ENCODE measurements around the gene UBE2D1.
A peak's percentile ranks its signal among the peaks of the same experiment; 100 is the strongest.
"Not testable (repeated sequence)": the region's sequence is repeated elsewhere in the genome, so short reads cannot be mapped to it uniquely, and the experiment has no call there.

UBE2D1 gene

DNA sequence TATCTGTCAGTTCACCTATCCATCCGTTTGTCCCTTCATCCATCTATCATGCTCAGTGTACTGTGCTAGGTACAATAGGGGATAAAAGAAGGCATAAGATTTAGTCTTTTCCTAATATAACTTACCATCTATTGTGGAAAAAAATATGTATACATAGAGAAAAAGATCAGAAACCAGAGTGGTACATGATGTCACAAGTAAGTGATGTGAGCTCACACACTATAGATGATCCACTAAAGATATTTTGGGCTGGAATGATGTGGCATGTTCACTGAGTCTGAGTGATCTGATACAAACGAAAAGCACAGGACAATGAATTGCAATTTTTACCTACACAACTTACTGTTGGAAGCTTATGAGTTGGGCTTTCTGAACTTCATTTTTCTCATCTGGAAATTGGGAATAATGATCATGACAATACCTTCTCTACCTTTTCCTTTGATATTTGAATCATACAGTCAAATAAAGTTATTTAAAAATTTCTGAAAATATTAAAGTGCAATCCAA, 47.7 kb downstream of the UBE2D1 start:
- no peak for DNase-seq (ENCODE audit: low read depth, low spot score)

DNA sequence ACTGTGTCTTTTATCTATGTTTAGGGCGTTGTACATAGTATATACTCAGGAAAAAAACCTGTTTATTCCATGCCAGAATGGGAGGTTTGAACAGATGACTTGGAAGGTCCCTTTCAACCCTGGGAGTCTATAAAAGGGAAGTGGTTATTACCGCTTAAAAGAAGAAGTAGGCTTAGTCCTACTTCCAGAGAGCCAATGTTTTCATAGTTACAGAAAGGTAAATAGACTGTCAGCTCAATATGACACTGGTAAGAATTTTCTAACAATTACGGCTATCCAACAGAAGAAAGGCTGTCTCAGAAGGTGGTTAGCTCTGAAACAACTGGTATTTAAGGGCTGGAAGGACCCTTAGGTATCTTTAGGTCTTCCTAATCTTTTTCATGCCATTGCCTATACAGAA, 49.3 kb downstream of the UBE2D1 start:
- DNase-seq (ENCODE audit: low read depth, low spot score): no peak

DNA sequence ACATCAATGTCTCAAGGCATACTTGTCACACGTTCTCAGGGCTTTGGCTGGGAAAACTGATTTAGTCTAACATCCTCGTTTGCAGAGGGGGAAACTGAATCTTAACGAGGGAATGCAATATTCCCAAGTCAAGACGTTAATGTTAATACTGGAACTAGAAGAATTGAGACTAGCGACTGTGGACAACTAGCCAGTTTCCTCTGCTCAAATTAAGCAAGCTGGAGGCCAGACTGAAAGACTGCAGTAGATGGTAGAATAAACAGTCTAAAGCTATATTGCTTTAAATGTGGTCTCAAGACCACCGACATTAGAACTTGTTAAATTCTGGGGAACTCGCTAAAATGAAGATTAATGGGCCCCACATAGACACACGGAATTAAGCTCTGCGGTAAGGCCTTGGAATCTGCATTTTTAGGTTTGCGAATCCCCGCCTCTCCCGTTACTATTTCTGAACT, 49.8 kb downstream of the UBE2D1 start:
- no peak for DNase-seq (ENCODE audit: low read depth, low spot score)

DNA sequence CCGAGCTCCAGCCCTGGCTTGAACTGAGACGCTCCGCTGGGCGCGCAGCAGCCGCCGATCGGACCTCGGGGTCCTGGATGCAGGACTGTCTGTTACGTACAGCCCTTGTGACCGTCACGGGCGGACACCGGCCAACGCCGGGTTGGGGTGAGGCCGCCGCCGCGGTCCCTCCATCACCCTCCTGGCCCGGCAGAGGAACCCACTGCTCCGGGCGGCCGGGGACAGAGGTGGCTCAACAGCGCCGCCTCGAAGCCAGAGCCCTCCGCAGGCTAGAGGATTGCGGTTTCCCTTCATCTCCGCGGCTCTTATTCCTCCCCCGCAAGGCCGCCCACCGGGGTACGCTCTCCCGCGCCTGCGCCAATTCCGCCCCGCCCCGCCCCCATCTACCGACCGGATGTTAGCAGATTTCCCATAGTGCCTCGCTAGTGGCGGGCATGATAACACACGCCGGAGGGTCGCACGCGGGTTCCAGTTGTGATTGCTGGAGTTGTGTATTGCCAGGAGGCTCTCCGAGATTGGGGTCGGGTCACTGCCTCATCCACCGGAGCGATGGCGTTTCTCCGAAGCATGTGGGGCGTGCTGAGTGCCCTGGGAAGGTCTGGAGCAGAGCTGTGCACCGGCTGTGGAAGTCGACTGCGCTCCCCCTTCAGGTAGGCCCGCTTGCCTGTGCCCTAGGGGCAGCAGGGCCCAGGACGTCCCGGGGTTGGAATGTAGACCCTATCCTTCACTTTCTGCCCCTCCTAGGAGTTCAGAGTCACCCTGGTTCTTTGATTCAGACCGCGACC, 50.4 kb downstream of the UBE2D1 start, which contains the start of gene TFAM:
TFAM (plus strand) TSS at position 412 of the 785 bp plus-strand sequence; CDS start at position 550, 138 bp downstream.
- DNase-seq (ENCODE audit: low read depth, low spot score): peak; percentile 97

GRCh38 chr10:58385784-58386112, 50.9 kb downstream of the UBE2D1 start:
- no peak for DNase-seq (ENCODE audit: low read depth, low spot score)

GRCh38 chr10:58389024-58389423, 54.2 kb downstream of the UBE2D1 start:
- no peak for DNase-seq (ENCODE audit: low read depth, low spot score)

DNA sequence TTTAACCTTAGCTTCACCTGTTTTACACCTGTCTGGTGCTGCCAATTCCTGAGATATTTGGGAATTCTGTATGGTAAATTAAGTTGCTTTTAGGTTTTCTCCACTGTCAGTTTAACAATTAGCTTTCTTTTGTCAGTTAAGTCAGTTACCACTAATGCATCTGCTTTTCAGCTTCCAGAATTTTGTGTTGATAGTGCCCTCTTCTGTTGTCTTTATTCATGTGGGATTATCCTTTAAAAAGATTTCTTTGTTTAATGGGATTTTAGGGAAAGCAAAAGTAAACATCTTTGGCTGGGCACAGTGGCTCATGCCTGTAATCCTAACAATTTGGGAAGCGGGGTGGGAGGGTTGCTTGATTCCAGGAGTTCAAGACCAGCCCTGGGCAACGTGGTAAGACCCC, 58.5 kb downstream of the UBE2D1 start:
- DNase-seq (ENCODE audit: low read depth, low spot score): no peak

DNA sequence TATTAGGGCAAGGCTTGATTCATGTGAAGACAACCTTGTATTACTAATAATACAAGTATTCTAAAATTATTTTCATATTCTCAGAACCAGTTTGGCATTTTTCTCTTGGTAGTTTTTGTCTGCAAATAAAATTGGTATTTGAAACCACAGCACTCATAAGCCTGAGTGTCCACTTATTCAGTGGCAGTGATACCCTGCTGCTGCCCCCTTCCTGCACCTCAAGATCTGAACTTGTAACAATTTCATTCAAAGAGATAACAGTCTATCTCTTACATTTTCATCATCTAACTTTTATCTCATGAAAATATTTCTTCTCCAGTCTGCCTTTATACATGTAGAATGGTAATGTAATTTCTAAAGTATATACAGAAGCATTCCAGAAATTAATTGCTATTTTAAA, 59.7 kb downstream of the UBE2D1 start:
- DNase-seq (ENCODE audit: low read depth, low spot score): no peak

DNA sequence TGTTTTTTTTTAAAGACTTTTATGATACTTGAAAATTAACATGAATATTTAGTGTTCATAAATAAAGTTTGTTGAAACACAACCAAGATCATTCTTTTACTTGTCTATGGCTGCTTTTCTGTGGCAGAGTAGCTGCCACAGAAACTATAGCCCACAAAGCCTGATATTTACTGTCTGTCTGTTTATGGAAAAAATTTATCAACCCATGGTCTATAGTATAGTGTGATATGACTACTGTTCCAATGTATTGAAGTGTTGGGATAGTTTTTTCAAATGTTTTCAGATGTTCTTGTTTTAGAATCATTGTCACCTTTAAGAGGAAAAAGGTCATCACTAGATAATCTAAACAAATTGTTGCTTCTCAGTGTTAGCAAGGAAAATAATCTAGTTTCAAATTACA, 61.3 kb downstream of the UBE2D1 start:
- no peak for DNase-seq (ENCODE audit: low read depth, low spot score)

DNA sequence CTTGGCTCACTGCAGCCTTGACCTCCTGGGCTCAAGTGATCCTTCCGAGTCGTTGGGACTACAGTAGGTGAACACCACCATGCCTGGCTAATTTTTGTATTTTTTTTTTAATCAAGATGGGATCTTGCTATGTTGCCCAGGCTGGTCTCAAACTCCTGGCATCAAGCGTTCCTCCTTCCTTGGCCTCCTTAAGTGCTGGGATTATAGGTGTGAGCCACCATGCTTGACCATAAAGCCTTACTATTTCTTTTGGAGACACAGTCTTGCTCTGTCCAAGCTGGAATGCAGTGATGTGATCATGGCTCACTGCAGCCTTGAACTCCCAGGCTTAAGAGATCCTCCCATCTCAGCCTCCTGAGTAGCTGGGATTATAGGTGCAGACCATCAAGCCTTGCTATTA, 63.0 kb downstream of the UBE2D1 start:
- no peak for DNase-seq (ENCODE audit: low read depth, low spot score)

GRCh38 chr10:58399410-58399809, 64.6 kb downstream of the UBE2D1 start:
- no peak for DNase-seq (ENCODE audit: low read depth, low spot score)

DNA sequence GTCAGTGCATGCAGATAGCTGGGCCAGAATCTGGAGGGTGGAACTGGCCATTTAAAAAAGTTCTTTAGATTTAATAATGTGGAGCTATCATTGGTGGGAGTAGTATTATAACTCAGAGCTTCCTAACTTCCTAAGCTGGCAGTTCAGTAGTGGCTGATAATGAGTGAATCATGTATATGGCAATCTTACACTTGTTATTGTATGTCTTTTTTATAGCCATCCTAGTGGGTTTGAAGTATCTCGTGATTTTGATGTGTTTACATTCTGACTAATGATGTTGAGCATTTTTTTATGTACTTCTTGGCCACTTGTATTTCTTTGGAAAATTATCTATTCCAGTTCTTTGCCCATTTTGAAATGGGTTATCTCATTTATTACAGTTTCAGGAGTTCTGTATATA, 65.8 kb downstream of the UBE2D1 start:
- no peak for DNase-seq (ENCODE audit: low read depth, low spot score)

GRCh38 chr10:58404001-58404400, 69.2 kb downstream of the UBE2D1 start:
- DNase-seq (ENCODE audit: low read depth, low spot score): no peak

GRCh38 chr10:58409956-58410610, 75.3 kb downstream of the UBE2D1 start:
- DNase-seq (ENCODE audit: low read depth, low spot score): no peak

GRCh38 chr10:58412502-58412961, 77.7 kb downstream of the UBE2D1 start:
- DNase-seq (ENCODE audit: low read depth, low spot score): peak; percentile 95

DNA sequence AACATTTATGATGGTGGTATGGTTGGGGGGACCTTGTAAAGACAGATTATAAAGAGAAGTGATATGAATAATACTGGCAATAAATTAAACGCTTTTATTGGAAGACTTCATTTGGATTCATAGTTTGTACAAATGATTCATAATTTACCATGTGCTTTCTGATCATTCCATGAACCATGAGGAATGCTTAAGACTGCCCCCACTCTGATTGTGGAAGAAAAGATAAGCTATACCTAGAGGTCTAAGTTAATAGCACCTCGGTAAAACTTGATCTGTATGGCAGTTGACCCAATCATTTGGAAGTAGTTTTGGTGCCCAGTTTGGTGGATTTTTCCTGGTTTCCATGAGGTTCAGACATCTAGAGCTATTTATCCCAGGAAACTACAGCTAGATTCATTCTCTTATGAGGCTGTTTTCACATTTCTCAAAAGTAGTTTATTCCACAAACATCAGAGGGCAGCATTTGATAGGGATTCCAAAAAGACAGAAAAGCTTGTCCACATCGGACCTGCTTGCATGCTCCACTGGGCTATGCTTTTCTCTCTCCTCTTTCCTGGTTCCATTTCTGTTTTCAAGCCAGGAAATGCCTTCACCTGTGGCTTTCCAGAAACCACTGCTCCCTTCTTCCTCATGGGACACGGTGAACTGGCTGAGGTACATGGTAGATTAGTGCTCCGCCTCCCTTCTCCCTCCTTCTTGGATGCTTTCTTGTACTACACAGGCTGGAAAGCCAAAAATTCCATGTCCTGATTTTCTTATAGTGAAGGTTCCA, 79.7 kb downstream of the UBE2D1 start:
- peak; percentile 19 for DNase-seq (ENCODE audit: low read depth, low spot score)

DNA sequence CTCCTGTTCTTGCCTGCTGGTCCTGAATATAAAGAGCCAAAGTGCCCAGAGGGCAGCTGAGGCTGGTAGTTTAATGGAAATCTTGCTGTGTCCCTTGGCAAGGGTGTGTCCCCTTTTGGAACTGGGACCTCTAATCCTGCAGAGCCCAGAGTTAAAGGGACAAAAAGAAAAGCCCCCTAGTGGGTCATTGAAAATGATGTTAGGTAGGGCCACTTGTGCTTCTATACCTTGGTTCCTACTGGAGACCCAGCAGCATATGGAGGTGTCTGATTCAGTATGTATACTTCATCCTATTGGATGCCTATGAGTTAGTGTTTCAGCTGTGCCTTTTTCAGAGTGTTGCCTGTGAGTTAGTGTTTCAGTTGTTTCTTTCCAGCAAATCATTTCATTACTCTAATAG, 81.0 kb downstream of the UBE2D1 start:
- DNase-seq (ENCODE audit: low read depth, low spot score): no peak

DNA sequence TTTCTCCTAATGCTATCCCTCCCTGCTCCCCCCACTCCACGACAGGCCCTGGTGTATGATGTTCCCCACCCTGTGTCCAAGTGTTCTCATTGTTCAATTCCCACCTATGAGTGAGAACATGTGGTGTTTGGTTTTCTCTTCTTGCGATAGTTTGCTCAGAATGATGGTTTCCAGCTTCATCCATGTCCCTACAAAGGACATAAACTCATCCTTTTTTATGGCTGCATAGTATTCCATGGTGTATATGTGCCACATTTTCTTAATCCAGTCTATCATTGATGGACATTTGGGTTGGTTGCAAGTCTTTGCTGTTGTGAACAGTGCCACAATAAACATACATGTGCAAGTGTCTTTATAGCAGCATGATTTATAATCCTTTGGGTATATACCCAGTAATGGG, 83.1 kb downstream of the UBE2D1 start:
- DNase-seq (ENCODE audit: low read depth, low spot score): not testable (repeated sequence)

All from ELF-1 (cell line).